Thoracic aorta (tissue), 2 donors: ENCODE results near the gene ADCY3. TPM values are rescaled to one million over a fixed set of nuclear protein-coding genes. Genes with fewer than 3 reads are reported as not detected.

Source experiments
- ATAC-seq: fragments of 150-250 bp; one replicate; pipeline ENCODE4 v1.8.0; 2017; ENCODE audit warnings: low read depth; ENCODE audit not compliant: insufficient number of reproducible peaks, low FRiP score
- DNase-seq: peaks from one replicate; pipeline ENCODE4 v3.0.0-alpha.2; 2020; ENCODE audit warnings: low spot score
- H3K27ac ChIP-seq, 2 donors: fragments of 200-600 bp; sonication (generic); 1 replicate in 1 of 2; 2 replicates in 1 of 2; pipeline ENCODE4 v1.5.1; 2016; ENCODE audit warnings: mild to moderate bottlenecking in 2 of 2, moderate library complexity in 2 of 2
- H3K27me3 ChIP-seq: fragments of 200-600 bp; sonication (generic); replicated peaks from 2 replicates; pipeline ENCODE4 v1.6.0; 2016; ENCODE audit warnings: mild to moderate bottlenecking; ENCODE audit not compliant: insufficient read depth
- H3K36me3 ChIP-seq: fragments of 200-600 bp; sonication (generic); one replicate; pipeline ENCODE4 v1.5.1; 2016
- H3K4me1 ChIP-seq, 2 donors: fragments of 200-600 bp; sonication (generic); 1 replicate in 1 of 2; 2 replicates in 1 of 2; pipeline versions ENCODE4 v1.5.1 to v1.6.0; 2016; ENCODE audit warnings: low read depth in 2 of 2, mild to moderate bottlenecking in 1 of 2; ENCODE audit not compliant: control insufficient read depth in 1 of 2
- H3K4me3 ChIP-seq: fragments of 200-600 bp; sonication (generic); 2 replicates; pipeline ENCODE4 v1.5.1; 2016; ENCODE audit warnings: mild to moderate bottlenecking
- H3K9me3 ChIP-seq: fragments of 200-600 bp; sonication (generic); 2 replicates; pipeline ENCODE4 v1.5.1; 2016
- total RNA-seq, 2 donors: library from RNA; depleted of rRNA; stranded (reverse); fragments of >200 nt; gene quantifications; one replicate each; pipeline versions ENCODE4 v1.1.0 to v1.2.3, GENCODE V29; 2016
- TF ChIP-seq, protein P1 (sequence below): fragments of 200-600 bp; sonication (generic); IDR thresholded peaks from one replicate; pipeline ENCODE4 v1.5.1; 2019; ENCODE audit warnings: antibody characterized with exemption

The ADCY3 gene
- total RNA-seq, 2 donors from 2014 or later = 51.9 to 78.9 TPM

DNA sequence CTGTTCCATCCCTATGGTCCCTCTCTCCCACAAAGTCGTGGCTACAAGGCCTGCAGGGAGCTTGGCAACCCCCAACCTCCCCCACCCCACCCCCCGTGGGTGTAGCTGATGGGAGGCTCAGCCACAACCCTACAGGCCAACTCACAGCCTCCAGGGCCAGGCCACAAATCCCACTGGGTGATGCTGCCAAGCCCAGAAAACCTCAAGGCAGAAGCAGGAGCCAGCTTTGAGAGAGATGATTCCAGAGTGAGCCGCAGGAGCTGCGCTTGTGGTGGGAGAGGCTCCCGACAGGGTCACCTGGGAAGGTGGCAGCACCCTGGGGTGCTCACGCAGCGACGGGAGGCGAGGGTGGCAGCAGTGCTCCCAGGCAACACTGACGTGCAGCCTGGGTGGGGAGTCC is 44.8 kb downstream of the ADCY3 start:
- TF ChIP-seq, protein P1, sequence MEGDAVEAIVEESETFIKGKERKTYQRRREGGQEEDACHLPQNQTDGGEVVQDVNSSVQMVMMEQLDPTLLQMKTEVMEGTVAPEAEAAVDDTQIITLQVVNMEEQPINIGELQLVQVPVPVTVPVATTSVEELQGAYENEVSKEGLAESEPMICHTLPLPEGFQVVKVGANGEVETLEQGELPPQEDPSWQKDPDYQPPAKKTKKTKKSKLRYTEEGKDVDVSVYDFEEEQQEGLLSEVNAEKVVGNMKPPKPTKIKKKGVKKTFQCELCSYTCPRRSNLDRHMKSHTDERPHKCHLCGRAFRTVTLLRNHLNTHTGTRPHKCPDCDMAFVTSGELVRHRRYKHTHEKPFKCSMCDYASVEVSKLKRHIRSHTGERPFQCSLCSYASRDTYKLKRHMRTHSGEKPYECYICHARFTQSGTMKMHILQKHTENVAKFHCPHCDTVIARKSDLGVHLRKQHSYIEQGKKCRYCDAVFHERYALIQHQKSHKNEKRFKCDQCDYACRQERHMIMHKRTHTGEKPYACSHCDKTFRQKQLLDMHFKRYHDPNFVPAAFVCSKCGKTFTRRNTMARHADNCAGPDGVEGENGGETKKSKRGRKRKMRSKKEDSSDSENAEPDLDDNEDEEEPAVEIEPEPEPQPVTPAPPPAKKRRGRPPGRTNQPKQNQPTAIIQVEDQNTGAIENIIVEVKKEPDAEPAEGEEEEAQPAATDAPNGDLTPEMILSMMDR = no peak
- ATAC-seq (no peak), DNase-seq (no peak)
- H3K9me3 ChIP-seq = no peaks in the 10 kb centered on the region
- no peak overlapping the region for H3K27ac ChIP-seq
- no peaks in the 10 kb centered on the region for H3K4me1 ChIP-seq
- H3K27me3 ChIP-seq = no peaks in the 10 kb centered on the region
- no peaks in the 10 kb centered on the region for H3K36me3 ChIP-seq
- no peak overlapping the region for H3K4me3 ChIP-seq

DNA sequence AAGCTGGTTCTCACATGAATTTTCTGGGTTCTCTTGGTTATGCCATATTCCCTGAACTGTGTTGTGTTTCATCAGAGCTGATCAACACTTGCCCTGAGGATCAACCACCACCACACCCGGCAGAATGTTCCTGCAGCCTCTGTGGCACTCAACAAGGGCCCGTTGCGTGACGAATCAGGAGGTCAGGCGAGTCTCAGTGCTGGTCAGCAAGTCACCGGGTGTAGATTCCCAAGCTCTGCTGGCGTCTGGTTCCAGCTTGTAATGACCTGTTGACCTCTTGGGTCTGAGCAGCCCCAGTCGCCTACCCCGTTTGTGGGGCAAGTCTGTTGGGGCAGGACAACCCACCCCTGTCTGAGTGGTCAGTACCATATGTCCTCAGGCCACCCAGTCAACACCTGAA is 46.0 kb downstream of the ADCY3 start:
- no peaks in the 10 kb centered on the region for H3K36me3 ChIP-seq
- no peaks in the 10 kb centered on the region for H3K27me3 ChIP-seq
- TF ChIP-seq, protein P1 = no peak
- no peak overlapping the region for H3K27ac ChIP-seq
- H3K4me1 ChIP-seq = no peaks in the 10 kb centered on the region
- ATAC-seq = no peak
- H3K4me3 ChIP-seq = no peak overlapping the region
- H3K9me3 ChIP-seq = no peaks in the 10 kb centered on the region
- DNase-seq = no peak

DNA sequence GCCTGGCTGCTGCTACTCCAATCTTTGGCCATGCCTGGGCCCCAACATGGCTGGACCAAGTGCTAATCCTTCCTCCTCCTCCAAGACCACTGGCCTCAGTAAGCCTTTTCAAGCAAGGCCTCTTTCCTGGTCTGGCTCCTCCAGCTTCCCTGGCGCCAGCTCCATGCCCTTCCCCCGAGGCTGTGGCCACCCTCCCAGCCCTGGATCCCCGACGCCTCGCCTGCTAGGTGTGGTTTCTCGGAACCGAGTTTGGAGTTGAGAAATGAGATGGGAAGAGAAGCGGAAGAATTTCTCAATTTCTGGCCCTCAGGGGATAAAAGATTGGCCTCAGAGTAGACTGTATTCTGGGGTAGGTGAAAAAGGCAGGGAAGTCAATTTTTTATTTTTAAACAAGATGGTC is 46.4 kb downstream of the ADCY3 start:
- TF ChIP-seq, protein P1 = no peak
- Histone ChIP-seq H3K27me3 (no peaks in the 10 kb centered on the region), H3K4me1 (no peaks in the 10 kb centered on the region), H3K4me3 (no peak overlapping the region), H3K27ac (no peak overlapping the region), H3K9me3 (no peaks in the 10 kb centered on the region), H3K36me3 (no peaks in the 10 kb centered on the region)
- ATAC-seq = no peak
- DNase-seq = no peak

DNA sequence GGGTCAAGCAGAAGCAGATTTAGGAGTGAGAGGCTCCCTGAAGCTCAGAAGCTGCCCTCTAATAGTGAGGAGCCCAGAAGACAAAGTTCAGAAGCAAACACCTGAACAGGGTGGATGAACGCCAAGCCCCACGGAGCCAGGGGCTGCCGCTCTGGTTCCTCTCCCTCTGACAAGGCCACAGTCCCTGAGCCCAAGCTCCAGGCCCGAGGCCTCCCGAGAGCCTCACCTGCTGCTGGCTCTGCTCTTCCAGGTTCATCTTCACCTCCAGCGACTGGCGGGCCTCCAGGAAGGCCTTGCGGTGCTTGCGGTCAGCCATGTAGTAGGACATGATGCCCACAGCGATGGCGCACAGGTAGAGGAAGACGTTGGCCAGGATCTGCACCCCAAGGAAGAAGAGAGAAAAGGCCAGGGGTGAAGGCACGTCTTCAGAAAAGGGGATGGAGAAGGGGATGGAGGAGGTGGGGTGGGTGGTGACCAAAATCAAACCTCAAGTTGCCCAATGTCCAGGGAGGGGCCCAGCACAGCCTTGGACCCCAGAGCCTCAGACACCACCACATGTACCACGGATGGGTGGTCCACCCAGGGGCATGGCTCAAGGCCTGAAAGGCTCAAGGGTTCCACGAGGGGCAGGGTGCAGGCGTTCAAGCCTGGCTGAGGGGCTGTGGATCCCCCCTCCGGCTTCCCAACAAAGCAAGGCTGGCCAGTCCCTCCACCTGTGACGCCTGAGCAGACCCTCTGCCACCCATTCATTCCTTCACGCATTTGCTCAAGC is 47.5 kb downstream of the ADCY3 start:
- Histone ChIP-seq H3K4me1 (no peaks in the 10 kb centered on the region), H3K27me3 (no peaks in the 10 kb centered on the region), H3K9me3 (no peaks in the 10 kb centered on the region), H3K4me3 (no peak overlapping the region), H3K27ac (no peak overlapping the region), H3K36me3 (no peaks in the 10 kb centered on the region)
- TF ChIP-seq, protein P1 = no peak
- ATAC-seq (no peak), DNase-seq (no peak)

DNA sequence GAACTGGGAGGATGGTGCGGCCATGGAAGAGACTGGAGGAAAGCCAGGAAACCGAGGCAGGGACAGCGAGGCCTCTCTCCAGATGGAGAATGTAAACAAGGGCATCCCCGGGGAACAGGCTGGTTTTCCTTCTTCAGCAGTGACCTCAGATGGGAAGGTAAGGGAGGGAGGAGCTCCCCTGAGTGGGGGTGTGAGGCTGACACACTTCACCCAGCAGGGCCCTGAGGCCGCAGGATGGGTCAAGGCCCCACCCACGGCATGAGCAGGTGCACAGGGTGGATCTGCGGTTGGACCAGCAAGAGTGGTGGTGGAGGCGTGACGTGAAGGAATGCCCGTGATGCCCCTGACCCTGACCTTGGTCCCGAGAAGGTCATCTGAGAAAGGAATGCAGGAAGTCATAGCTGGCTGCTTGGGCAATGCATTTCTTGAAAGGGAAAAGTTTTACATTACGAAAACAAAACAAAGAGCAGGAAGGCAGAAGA is 48.1 kb downstream of the ADCY3 start:
- Histone ChIP-seq H3K4me1 (no peaks in the 10 kb centered on the region), H3K27ac (no peak overlapping the region), H3K36me3 (no peaks in the 10 kb centered on the region), H3K4me3 (no peak overlapping the region), H3K9me3 (no peaks in the 10 kb centered on the region), H3K27me3 (no peaks in the 10 kb centered on the region)
- no peak for DNase-seq
- no peak for ATAC-seq
- TF ChIP-seq, protein P1 = no peak
